OCI-M2 (cell line): ENCODE measurements around the gene PPP1R7.

Source experiments
- DNase-seq: peaks from one replicate; lab custom pipeline; 2025; ENCODE audit not compliant: unreplicated experiment; lab: John Stamatoyannopoulos, UW

The PPP1R7 gene

GRCh38 chr2:241207641-241208040 is 57.4 kb downstream of the PPP1R7 start:
- DNase-seq, result no peak

GRCh38 chr2:241208058-241208457 is 57.8 kb downstream of the PPP1R7 start:
- no peak for DNase-seq

GRCh38 chr2:241209271-241209670 is 59.0 kb downstream of the PPP1R7 start:
- no peak for DNase-seq

- no peak for DNase-seq
Observed at GRCh38 chr2:241211276-241211675, 61.0 kb downstream of the PPP1R7 start.

GRCh38 chr2:241213041-241213440 is 62.8 kb downstream of the PPP1R7 start:
- DNase-seq, result no peak

GRCh38 chr2:241213567-241213966 is 63.3 kb downstream of the PPP1R7 start:
- no peak for DNase-seq

DNA sequence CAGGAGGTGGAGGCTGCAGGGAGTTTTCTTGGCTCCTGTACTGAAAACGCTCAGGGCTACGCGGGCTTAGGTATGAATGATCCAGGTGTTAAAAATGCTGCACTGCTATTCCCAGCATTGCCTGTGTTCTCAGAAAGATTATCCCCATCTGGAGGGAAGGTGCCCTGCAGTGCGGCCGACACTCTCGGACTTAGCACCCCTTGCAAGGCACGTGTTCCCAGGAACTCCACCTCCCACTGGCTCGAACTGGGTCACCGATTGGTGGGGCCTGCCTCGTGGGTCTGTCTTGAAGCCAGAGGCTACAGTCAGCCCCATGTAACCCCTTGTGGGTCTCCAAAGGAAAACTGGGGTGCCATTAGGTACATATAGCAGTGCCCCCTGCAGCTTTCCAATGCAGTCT is 63.9 kb downstream of the PPP1R7 start:
- no peak for DNase-seq

- no peak for DNase-seq
Observed at GRCh38 chr2:241214766-241215165, 64.5 kb downstream of the PPP1R7 start.

DNA sequence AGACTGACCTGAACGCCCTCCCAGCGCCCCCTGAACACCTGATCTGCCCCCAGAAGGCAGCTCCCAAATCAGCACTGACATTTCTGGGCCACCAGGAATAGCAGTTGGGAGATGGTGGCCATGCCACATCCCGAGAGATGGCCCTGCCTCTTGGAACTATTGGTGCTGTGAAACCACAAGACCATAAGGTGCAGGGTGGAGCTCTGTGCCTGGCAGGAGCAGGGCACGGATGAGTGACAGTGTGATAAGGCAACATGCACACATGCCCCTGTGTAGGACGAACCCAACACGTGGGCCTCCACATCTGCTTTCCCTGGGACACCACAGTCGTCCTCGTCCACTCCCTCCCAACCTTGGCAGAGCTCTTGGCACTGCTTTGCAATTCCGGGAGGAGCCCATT is 65.2 kb downstream of the PPP1R7 start:
- DNase-seq, result no peak

GRCh38 chr2:241216211-241216761 is 66.0 kb downstream of the PPP1R7 start:
- DNase-seq, result no peak

DNA sequence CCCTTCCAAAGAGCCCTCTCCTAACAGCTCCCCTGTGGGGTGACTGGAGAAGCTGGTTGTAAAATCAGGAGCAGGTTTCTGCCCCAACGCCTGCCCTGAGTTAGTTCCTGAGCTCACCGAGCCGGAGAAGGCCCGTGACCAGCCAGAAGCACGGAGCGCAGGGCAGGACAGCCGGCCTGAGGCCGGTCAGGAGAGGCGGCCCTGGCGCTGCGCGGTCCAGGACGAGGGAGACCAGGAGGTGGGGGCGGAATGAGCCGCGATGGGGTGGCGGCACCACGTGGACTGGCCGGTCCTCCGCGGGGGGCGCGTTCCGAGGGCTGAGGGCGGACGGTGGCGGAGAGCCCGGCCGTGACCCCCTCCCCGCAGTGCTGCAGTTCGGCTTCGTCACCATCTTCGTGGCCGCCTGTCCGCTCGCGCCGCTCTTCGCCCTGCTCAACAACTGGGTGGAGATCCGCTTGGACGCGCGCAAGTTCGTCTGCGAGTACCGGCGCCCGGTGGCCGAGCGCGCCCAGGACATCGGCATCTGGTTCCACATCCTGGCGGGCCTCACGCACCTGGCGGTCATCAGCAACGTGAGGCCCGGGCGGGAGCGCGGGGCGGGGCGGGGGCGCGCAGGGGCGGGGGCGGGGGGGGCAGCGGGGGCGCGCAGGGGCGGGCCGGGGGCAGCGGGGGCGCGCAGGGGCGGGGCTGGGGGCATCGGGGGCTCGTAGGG is 67.2 kb downstream of the PPP1R7 start:
- DNase-seq, result no peak

GRCh38 chr2:241218131-241219029 is 68.1 kb downstream of the PPP1R7 start:
- no peak for DNase-seq

DNA sequence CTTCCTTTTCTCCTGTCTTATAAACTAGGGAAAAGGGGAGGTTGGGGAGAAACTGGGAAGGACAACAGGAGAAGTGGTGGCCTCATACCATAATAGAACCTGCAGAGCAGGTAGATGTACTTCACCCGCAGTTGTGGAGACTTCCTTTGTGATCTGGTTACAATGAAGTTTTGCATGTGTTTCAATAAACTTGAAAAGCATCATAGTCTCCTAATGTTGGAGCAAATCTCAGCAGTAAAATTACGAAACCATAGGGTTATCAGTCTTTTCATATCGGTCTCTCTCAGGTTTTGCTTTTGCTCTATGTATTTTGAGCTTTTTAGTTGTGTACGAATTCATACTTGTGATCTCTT is 68.7 kb downstream of the PPP1R7 start:
- no peak for DNase-seq

- no peak for DNase-seq
Observed at GRCh38 chr2:241219856-241220356, 69.6 kb downstream of the PPP1R7 start.

DNA sequence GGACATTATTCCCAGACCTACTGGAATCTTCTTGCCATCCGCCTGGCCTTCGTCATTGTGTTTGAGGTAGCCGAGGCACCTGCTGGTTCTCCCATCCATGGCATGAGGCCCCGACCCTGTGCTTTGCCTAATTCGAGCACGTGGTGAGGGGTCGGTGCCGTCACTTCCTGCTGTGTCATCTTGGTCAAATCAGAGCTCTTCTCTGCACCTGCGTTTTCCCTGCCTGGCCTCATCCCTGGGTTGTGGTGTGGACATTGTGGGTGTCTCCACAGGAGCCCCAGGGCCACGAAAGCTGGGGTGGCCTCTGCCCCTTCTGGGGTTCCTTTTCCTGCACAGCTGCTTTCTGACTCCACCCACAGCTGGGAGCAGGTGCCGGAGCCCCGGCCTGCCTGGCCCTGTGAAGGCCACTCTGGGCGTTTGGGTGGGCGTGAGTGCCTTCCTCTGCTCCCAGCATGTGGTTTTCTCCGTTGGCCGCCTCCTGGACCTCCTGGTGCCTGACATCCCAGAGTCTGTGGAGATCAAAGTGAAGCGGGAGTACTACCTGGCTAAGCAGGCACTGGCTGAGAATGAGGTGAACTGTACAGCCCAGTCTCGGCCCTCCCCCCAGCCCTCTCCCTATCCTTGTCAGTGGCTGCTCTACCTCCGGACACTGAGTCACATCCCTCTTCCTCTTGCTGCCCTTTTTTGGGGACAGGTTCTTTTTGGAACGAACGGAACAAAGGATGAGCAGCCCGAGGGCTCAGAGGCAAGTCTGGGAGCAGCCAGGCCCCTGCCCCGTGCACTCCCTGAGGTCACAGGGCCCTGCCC is 73.1 kb downstream of the PPP1R7 start:
- no peak for DNase-seq

DNA sequence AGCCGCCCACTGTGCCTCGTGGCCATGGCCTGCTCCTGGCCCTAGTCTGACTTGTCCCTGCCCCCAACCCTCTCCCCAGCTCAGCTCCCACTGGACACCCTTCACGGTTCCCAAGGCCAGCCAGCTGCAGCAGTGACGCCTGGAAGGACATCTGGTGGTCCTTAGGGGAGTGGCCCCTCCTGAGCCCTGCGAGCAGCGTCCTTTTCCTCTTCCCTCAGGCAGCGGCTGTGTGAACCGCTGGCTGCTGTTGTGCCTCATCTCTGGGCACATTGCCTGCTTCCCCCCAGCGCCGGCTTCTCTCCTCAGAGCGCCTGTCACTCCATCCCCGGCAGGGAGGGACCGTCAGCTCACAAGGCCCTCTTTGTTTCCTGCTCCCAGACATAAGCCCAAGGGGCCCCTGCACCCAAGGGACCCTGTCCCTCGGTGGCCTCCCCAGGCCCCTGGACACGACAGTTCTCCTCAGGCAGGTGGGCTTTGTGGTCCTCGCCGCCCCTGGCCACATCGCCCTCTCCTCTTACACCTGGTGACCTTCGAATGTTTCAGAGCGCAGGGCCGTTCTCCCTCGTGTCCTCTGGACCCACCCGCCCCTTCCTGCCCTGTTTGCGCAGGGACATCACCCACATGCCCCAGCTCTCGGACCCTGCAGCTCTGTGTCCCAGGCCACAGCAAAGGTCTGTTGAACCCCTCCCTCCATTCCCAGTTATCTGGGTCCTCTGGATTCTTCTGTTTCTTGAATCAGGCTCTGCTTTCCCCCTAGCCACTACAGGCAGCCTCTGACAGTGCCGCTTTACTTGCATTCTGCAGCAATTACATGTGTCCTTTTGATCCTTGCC is 74.0 kb downstream of the PPP1R7 start:
- DNase-seq, result no peak

DNA sequence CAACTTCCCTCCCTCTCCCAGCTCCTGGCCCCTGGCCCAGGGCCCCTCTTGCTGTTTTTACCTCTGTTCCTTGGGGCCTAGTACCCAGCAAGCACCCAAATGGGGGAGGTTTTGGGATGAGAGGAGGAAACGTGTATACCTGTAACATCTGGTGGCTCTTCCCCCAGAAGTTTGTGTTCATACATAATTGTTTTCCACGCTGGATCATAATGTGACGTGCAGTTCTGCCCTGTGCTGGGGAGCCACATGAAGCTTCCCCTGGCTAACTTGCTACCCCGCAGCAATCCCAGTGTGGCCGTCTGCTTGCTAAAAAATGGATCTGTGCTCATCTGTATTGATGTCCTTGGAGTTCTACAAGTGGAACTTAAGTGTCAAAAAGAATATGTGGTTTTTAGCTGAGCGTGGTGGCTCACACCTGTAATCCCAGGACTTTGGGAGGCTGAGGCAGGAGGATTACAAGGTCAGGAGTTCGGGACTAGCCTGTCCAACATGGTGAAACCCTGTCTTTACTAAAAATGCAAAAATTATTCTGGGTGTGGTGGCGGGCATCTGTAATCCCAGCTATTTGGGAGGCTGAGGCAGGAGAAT is 74.7 kb downstream of the PPP1R7 start:
- no peak for DNase-seq

GRCh38 chr2:241225545-241225944 is 75.3 kb downstream of the PPP1R7 start:
- no peak for DNase-seq

DNA sequence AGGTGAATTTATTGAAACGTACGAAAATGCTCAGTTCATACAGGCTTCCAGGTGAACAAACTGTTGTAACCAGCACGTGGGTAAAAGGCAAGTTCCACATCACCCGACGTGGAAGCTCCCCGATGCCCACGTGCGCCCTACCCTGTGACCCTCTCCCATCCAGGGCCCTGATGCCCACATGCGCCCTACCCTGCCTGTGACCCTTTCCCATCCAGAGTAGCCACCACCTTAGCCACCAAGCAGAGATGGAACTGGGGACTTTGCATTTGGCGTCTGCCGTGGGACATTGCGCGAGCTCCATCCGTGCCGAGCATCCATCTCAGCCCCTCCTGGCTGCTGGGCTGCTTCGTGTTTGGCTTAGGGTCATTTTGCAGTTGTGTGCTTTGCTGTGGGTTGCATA is 75.7 kb downstream of the PPP1R7 start:
- no peak for DNase-seq
